GM23248 (cell line): Measurements from ENCODE around the gene PRKD3.

ENCODE experiments used
- EZH2 ChIP-seq: fragments of 200-600 bp; sonication (generic); IDR thresholded peaks from 2 replicates; pipeline ENCODE4 v1.6.1; 2018; ENCODE audit warnings: antibody characterized with exemption, mild to moderate bottlenecking; ENCODE audit not compliant: insufficient read depth, poor library complexity, severe bottlenecking
- EZH2phosphoT487 ChIP-seq: fragments of 200-600 bp; sonication (generic); IDR thresholded peaks from 2 replicates; pipeline ENCODE4 v1.6.1; 2018; ENCODE audit warnings: antibody characterized with exemption, moderate library complexity, mild to moderate bottlenecking, low read depth; ENCODE audit not compliant: insufficient read depth

GRCh38 chr2:37316181-37316580 is 8.5 kb downstream of the PRKD3 start:
- TF ChIP-seq EZH2 (no peak), EZH2phosphoT487 (no peak)
